Measurements from ENCODE around the gene IPO7.
A peak's percentile ranks its signal among the peaks of the same experiment; 100 is the strongest.

DNA sequence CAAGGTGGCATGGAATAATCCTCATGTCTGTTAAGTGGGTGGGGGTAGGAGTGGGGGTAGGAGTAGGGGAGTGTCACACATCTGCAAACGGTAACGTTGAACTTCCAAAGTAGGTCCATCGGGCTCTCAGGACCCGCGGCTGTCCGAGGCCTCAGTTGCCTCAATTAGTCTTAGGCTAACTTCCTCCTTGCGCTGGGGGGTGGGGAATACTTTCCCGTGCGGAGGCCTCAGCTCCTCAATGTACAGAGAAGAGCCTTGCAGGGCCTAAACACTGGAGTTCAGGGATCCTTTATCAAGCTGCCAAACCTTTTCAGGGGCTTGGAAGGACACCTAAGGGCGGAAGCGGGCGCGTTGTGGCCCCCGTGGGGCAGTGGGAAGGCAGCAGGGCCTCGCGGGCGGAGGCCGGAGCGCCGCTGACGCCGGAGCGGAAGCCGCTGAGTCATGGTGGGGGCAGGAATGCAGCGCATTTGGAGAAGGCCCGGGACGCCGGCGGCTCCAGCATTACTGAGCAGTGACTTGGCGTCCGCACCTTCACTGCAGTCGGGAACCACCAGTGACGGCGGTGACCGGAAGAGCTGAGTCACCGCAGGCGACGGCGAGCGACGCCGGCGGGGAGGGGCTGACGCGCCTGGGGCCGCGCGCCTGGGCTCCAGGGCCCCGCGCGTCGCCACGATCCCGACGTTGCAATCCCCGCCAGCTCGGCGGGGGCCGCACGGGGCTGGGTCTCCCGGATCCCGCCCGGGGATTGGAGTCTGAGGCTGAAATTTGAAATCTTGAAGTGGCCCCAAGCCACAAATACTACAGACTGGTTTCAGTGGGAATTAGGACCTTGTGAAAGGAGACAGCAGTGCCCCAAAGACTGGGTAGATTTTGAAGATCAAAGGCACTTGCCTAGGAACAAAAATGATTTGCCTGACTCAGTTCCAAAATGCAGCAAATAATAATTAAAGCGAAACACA lies 20.2 kb upstream of the IPO7 start:
- TF ChIP-seq POLR2A (IDR thresholded peaks at IDR 0.05) = peak; percentile 68 to 82
- TF ChIP-seq, protein P1, sequence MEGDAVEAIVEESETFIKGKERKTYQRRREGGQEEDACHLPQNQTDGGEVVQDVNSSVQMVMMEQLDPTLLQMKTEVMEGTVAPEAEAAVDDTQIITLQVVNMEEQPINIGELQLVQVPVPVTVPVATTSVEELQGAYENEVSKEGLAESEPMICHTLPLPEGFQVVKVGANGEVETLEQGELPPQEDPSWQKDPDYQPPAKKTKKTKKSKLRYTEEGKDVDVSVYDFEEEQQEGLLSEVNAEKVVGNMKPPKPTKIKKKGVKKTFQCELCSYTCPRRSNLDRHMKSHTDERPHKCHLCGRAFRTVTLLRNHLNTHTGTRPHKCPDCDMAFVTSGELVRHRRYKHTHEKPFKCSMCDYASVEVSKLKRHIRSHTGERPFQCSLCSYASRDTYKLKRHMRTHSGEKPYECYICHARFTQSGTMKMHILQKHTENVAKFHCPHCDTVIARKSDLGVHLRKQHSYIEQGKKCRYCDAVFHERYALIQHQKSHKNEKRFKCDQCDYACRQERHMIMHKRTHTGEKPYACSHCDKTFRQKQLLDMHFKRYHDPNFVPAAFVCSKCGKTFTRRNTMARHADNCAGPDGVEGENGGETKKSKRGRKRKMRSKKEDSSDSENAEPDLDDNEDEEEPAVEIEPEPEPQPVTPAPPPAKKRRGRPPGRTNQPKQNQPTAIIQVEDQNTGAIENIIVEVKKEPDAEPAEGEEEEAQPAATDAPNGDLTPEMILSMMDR (IDR thresholded peaks at IDR 0.05 in 4 of 5, conservative IDR thresholded peaks at IDR 0.05 in 1 of 5) = no peak

Data from gastrocnemius medialis (tissue), 4 donors.